Stimulated activated CD8-positive, alpha-beta memory T cell treated with anti-CD3 and anti-CD28 coated beads, Interleukin-4, amount 100 ng/mL, for 24 hours (primary cell): ENCODE results near the gene SLC12A7.

Experiments
- DNase-seq: peaks from one replicate; pipeline ENCODE4 v3.0.0-alpha.2; 2020; ENCODE audit warnings: low read depth

SLC12A7 gene

DNA sequence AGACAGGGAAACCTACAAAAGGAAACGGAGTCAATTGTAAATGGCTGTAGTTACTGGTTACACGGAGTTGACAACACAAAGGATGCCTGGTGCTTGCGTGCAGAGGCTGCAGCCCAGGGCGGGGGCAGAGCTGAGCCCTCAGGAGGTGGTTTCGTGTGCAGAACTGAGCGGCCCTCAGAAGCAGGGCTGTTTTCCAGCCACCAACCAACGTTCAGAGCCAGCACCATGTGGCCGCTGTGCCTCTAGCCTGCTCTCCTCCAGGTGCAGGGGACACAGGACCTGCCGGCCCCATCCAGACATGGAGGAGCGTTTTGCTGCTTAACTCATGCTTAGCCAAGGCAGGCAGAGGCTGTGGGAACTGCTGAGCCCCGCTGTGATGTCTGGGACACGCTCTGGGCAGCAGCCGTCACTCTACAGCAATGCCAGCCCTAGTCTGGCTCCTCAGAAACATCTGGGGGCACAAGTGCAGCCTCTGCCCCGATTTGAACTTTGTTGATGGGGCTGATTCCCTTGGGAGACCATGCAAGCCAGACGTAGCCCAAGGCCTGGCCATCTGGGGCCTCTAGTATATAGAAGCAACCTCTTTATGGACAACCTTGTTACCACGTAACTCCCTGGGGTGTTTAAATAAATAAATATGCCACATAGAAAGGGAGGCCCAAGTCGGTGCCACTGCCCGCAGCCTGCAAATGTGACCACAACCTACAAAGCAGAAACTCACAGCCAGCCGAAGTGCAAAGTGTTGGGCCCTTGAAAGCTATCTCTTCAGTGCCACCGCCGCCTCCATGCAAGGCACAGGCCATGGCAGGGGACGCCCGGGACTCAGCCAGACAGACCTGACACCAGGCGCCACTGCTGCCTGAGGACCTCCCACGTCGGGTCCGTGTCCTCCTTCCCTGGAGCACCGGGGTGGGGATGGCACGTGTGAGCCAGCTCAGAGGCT lies 61.2 kb downstream of the SLC12A7 start:
- DNase-seq: no peak

DNA sequence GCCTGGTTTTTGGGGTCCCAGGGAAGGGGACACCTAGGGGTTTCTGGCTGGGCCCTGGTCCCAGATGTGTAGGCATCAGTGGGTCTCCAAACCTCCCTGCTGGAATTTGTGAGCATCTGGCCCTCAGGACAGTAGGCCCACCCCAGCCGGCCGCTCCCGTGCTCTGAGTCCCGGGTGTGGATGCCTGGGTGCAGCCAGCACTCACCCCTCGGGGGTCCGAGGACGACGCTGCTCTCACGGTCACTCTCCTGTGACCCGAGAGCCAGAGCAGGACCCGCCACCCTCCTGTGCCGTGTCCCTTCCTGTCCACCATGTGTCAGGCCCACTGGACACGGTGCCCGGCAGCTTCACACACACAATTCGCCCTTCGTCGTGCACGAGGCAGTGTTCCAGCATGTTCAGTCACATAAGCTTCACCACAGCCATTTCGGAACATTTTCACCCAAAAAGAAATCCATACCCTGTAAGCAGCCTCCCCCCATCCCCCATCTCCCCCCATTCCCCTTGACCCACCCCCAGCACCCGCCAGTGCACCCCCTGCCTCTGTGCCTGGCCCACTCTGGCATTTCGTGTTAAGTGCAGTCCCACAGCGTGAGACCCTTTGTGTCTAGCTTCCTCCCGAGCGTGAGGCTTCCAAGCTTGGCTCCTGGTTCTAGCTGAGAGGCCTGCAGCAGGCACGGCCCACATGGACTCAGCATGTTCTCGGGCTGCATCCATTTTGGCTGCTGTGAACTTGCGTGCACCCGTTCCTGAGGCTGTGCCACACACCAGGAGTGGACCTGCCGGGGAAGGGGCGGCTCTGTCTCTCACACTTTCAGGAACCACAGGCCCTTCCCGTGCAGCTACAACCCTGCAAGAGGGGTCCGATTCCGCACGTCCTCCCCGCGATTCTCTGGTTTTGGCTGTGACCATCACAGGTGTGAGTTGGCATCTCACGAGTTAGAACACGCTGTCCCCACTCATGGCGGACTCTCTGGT lies 62.7 kb downstream of the SLC12A7 start:
- DNase-seq: no peak

DNA sequence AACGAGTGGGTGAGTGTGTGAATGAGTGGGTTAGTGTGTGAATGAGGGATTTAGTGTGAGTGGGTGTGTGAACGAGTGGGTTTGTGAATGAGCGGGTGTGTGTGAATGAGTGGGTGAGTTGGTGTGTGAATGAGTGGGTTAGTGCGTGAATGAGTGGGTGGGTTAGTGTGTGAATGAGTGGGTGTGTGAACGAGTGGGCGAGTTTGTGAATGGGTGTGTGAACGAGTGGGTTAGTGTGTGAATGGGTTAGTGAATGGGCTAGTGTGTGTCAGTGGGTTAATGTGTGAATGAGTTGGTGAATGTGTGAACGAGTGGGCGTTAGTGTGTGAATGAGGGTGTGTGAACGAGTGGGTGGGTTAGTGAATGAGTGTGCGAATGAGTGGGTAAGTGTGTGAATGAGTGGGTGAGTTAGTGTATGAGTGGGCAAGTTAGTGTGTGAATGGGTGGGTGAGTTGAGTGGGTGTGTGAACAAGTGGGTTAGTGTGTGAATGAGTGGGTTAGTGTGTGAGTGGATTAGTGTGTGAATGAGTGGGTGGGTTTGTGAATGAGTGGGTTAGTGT lies 63.6 kb downstream of the SLC12A7 start:
- no peak for DNase-seq

DNA sequence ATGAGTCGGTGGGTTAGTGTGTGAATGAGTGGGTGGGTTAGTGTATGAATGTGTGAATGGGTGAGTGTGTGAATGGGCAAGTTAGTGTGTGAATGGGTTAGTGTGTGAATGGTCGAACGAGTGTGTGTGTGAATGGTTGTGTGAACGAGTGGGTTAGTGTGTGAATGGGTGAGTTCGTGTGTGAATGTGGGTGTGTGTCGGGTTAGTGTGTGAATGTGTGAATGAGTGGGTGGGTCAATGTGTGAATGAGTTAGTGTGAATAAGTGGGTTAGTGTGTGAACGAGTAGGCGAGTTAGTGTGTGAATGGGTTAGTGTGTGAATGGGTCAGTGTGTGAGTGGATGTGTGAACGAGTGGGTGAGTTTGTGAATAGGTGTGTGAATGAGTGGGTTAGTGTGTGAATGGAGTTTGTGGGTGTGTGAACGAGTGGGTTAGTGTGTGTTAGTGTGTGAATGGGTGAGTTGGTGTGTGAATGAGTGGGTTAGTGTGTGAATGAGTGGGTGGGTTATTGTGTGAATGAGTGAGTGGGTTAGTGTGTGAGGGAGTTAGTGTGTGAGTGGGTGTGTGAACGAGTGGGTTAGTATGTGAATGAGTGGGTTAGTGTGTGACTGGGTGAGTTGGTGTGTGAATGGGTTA lies 64.4 kb downstream of the SLC12A7 start:
- no peak for DNase-seq

DNA sequence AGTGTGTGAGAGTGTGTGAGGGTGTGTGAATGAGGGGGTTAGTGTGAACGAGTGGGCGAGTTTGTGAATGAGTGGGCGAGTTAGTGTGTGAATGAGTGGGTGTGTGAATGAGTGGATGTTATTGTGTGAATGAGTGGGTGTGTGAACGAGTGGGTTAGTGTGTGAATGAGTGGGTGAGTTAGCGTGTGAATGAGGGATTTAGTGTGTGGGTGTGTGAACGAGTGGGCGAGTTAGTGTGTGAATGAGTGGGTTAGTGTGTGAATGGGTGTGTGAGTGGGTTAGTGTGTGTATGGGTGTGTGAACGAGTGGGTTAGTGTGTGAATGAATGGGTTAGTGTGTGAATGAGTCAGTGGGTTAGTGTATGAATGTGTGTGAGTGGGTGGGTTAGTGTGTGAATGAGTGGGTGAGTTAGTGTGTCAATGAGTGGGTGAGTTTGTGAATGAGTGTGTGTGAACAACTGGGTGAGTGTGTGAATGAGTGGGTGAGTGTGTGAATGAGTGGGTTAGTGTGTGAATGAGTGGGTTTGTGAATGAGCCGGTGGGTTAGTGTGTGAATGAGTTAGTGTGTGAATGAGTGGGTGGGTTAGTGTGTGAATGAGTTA lies 65.8 kb downstream of the SLC12A7 start:
- no peak for DNase-seq

DNA sequence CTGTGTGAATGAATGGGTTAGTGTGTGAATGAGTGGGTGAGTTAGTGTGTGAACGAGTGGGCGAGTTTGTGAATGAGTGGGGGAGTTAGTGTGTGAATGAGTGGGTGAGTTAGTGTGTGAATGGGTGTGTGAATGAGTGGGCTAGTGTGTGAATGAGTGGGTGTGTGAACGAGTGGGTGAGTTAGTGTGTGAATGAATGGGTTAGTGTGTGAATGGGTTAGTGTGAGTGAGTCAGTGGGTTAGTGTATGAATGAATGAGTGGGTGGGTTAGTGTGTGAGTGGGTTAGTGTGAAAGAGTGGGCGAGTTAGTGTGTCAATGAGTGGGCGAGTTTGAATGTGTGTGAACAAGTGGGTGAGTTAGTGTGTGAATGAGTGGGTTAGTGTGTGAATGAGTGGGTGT lies 67.7 kb downstream of the SLC12A7 start:
- DNase-seq: no peak

DNA sequence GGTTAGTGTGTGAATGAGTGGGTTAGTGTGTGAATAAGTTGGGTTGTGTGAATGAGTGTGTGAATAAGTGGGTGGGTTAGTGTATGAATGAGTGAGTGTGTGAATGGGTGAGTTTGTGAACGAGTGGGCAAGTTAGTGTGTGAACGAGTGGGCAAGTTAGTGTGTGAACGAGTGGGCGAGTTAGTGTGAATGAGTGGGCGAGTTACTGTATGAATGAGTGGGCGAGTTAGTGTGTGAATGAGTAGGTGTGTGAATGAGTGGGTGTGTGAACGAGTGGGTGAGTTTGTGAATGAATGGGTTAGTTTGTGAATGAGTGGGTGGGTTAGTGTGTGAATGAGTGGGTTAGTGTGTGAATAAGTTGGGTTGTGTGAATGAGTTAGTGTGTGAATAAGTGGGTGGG lies 68.5 kb downstream of the SLC12A7 start:
- DNase-seq: no peak

DNA sequence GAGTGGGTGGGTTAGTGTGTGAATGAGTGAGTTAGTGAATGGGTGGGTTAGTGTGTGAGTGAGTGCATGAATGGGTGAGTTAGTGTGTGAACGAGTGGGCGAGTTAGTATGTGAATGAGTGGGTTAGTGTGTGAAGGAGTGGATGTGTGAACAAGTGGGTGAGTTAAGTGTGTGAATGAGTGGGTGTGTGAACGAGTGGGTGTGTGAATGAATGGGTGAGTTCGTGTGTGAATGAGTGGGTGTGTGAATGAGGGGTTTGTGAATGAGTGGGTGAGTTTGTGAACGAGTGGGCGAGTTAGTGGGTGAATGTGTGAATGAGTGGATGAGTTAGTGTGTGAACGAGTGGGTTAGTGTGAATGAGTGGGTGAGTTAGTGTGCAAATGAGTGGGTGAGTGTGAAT lies 69.2 kb downstream of the SLC12A7 start:
- no peak for DNase-seq

DNA sequence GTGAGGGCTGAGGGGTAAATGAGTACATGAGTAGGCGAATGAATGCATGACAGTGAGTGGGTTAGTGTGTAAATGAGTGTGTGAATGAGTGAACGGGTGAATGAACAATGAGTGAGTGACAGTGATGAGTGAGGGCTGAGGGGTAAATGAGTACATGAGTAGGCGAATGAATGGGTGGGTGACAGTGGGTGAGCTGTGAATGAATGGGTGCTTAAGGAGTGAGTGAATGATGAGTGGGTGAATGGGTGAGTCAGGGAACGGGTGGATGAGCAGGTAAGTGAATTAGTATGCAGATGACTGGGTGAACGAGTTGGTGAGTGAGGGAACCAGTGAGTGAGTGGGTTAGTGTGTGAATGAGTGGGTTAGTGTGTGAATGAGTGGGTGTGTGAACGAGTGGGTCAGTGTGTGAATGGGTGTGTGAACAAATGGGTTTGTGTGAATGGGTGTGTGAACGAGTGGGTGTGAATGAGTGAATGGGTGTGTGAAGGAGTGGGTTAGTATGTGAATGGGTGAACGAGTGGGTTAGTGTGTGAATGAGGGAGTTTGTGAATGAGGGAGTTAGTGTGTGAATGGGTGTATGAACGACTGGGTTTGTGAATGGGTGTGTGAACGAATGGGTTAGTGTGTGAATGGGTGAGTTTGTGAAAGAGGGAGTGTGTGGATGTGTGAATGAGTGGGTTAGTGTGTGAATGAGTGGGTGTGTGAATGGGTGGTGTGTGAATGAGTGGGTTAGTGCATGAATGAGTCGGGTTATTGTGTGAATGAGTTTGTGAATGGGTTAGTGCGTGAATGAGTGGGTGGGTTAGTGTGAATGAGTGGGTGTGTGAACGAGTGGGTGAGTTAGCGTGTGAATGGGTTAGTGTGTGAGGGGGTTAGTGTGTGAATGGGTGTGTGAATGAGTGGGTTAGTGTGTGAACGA lies 70.4 kb downstream of the SLC12A7 start:
- DNase-seq: no peak

DNA sequence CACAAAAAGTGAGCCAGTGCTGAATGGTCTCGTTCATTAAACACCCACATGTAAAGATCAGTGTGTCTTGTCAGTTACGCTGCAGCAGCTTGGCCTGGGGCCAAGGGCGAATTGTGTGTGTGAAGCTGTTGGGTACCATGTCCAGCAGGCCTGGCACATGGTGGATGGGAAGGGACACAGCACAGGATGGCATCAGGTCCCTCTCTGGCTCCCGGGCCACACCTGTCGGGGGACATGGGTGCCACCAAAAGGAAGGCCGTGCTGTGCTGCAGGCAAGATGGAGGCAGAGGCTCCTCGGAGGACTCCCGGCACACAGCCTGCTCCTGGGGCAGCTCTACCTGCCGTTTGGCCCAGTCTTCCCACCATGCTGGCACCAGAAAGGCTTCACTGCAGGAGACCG lies 71.3 kb downstream of the SLC12A7 start:
- DNase-seq: no peak

DNA sequence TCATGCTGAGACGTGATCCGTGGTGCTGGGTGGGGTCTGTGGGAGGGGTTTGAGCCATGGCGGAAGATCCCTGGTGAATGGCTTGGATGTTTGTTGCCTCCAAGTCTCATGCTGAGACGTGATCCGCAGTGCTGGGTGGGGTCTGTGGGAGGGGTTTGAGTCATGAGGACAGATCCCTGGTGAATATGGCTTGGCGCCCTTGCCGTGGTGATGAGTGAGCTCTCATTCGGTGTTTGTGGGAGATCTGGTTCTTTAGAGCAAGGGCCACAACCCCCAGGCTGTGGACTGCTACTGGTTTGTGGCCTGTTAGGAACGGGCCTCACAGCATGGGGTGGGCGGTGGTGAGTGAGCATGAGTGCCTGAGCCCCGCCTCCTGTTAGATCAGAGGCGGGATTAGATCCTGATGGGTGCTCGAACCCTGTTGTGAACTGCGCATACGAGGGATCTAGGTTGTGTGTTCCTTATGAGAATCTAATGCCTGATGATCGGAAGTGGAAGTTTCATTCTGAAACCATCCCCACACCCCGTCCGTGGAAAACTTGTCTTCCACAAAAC lies 72.1 kb downstream of the SLC12A7 start:
- no peak for DNase-seq

DNA sequence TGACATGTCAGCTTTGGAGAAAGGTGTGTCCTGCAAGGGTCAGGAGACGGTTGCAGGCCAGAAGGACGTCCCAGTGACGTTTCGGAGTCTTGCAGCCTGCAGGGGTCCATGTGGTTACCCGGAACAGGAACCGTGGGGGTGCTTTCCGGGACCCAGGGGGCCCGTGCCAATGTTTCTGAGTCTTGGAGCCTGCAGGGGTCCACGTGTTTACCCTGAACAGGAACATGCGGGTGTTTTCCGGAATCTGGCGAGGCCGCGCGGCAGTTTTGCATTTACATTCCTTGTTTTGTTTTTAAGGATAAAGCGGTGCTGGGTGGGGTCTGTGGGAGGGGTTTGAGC lies 72.7 kb downstream of the SLC12A7 start:
- DNase-seq: no peak

DNA sequence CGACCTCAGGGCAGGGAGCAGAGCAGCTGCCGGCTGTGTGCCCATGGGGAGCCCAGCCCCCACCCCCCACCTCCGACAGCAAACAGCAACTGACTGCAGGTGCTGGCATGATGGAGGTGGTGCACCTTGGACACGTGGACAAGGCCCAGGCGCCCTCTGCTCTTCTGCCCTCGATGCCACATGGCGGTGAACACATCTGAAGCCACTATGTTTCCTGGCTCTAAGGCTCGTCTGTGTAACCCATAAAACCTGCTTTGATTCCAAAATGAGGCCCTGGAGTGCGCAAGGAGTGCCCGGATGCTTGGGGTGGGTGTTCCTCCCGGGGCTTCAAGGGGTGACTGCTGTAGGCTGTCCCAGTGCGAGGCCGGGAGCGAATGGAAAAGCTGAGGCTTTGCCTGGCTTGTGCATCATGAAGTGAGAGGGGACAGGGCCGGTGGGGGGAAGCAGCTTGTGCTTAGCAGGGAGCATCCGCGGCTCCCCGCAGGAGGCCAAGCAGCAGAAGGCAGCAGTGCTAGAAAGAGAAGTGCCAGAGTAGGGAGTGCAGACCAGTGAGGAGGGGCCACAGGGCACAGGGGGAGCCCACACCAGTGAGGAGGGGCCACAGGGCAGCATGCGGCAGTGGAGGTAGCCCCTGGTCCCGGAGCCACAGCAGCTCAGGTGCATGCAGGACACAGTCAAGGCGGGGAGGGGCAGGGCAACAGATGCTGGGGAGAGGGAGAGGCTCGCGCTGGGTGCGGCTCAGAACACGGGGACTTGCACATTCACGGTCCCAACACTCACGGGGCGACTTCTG lies 73.2 kb downstream of the SLC12A7 start:
- DNase-seq: no peak

DNA sequence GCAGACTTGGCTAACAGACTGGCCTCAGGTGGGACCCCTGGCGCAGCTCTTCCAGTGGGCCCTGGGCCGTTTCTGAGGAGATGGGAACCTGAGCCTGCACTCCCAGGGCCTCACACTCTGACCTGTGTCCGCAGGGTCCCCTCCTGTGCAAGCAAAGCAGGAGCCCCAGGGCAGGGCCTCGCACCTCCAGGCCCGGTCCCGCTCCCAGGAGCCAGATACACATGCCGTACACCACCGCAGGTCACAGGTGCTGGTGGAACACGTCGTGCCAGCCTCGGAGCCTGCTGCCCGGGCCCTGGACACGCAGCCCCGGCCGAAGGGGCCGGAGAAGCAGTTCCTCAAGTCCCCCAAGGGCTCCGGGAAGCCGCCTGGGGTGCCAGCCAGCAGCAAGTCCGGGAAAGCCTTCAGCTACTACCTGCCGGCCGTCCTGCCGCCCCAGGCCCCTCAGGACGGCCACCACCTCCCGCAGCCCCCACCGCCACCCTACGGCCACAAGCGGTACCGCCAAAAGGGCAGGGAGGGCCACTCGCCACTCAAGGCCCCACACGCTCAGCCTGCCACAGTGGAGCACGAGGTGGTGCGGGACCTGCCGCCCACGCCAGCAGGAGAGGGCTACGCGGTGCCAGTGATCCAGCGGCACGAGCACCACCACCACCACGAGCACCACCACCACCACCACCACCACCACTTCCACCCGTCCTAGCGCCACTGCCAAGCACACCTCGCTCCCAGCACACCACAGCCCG lies 74.0 kb downstream of the SLC12A7 start:
- DNase-seq: no peak

DNA sequence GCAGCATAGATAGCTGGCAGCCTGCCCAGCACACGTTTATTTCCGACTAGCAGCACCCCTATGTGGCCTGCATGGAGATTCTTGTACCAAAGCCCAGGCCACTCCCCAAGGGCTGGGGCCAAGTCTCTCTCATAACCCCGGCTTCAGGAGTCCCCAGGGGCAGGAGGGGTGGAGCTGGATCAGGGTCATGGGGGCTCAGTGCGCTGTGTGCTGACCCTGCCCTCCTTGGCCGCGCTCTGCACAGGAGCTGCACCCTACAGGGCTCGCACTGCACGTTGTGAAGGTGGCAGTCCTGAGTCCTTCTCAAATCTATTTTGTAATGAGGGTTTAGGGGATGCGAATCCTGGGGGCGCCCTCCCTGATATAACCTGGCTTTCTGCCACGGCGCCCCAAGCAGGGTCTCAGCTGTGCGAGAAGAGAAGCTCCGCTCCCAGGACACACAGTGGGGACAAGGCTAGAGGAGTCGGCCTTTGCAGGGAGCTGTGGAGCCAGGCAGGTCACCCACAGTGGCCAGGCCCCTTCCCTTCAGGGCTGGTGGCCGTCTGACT lies 74.7 kb downstream of the SLC12A7 start:
- no peak for DNase-seq

DNA sequence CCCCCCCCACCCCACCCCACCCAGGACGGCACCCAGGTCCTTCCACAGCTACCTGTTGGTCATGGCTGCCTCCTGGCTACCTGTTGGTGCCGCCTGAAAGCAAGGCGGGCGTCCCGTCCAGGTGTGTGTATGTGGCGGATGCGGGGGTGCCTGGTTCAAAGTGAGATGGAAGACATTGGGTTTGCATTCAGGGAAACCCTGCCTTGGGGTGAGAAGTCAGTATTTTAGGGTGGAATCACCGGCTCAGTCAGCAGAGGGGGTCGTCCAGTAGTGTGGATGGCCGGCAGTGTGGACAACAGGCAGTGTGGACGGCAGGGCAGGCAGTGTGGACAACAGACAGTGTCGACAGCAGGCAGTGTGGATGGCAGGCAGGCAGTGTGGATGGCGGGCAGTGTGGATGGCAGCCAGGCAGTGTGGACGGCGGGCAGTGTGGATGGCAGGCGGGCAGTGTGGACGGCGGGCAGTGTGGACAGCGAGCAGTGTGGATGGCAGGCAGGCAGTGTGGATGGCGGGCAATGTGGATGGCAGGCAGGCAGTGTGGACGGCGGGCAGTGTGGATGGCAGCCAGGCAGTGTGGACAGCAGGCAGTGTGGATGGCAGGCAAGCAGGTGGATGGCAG lies 75.2 kb downstream of the SLC12A7 start:
- DNase-seq: no peak

DNA sequence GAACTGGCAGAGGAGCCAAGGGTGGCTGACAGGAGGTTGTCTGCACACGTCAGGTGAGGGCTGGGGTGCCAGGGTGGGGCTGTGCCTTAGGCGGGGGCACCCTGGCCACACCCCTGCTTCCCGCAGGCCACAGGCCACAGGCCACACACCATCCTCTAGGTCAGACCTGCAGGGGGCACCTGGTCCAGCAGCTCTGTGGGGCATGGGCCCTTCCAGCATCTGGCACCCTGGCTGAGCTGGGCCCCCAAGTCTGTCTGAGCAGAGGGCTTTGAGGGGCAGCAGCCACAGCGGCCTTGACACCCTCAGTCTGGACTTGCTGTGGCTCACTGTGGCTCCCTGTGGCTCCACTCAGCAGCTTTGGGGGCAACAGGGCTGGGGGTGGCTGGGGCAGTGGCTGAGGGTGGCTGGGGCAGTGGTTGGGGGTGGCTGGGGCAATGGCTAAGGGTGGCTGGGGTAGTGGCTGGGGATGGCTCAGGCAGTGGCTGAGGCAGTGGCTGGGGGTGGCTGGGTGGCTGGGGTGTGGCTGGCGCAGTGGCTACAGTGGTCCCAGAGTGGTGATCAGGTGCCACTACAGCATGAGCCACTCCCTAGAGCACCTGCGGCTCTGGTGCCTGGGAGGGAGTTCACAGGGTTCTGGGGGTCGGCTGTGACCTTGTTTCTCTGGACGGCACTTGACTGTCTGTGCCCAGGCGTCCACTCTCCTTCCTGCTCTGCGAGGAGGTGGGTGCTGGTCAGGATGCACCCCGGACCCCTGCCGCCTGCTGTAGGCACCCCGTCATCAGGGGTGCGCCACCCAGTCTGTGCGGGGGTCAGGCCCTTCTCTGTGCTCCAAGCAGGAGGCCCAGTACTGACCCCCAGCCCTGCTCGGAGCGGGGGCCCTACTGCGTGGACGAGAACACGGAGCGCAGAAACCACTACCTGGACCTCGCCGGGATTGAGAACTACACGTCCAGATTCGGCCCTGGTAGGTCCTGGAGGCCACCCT lies 76.2 kb downstream of the SLC12A7 start:
- DNase-seq: no peak
